Neural cell (in vitro differentiated cells): Measurements from ENCODE around the gene NFIA. TPM values are rescaled to one million over a fixed set of nuclear protein-coding genes. Genes with fewer than 3 reads are reported as not detected.

Experiments
- H2AFZ ChIP-seq: fragments of 200-600, 300-800 bp; sonication (generic), shearing (Covaris generic); 2 replicates; pipeline ENCODE4 v1.6.0; 2014; ENCODE audit warnings: low read depth, mild to moderate bottlenecking, antibody characterized with exemption, low read length, moderate library complexity
- H3F3A ChIP-seq: fragments of 200-600 bp; shearing (Covaris generic); 2 replicates; pipeline ENCODE4 v1.6.1; 2016; ENCODE audit warnings: mild to moderate bottlenecking, moderate library complexity, mixed read lengths, antibody characterized with exemption, low read length; ENCODE audit not compliant: insufficient read depth, poor library complexity, severe bottlenecking
- H3K27ac ChIP-seq: fragments of 200-600, 300-800 bp; sonication (generic), shearing (Covaris generic); 2 replicates; pipeline ENCODE4 v1.5.1; 2014; ENCODE audit warnings: mild to moderate bottlenecking, low read length, moderate library complexity
- H3K27me3 ChIP-seq: fragments of 300-800, 200-600 bp; sonication (generic), shearing (Covaris generic); 2 replicates; pipeline ENCODE4 v1.6.0; 2014; ENCODE audit warnings: mild to moderate bottlenecking, low read depth, low read length, moderate library complexity; ENCODE audit not compliant: insufficient read depth
- H3K36me3 ChIP-seq: fragments of 300-800, 200-600 bp; sonication (generic), shearing (Covaris generic); 2 replicates; pipeline ENCODE4 v1.5.1; 2014; ENCODE audit warnings: mild to moderate bottlenecking, antibody characterized with exemption, low read length, moderate library complexity; ENCODE audit not compliant: insufficient read depth
- H3K4me2 ChIP-seq: fragments of 300-800, 200-600 bp; sonication (generic), shearing (Covaris generic); 2 replicates; pipeline ENCODE4 v1.6.0; 2014; ENCODE audit warnings: mild to moderate bottlenecking, low read length
- H3K4me3 ChIP-seq: fragments of 300-800, 200-600 bp; sonication (generic), shearing (Covaris generic); 2 replicates; pipeline ENCODE4 v1.5.1; 2014; ENCODE audit warnings: mild to moderate bottlenecking, low read length, moderate library complexity
- H3K79me2 ChIP-seq: fragments of 200-600 bp; shearing (Covaris generic); replicated peaks from 2 replicates; pipeline ENCODE4 v1.6.0; 2014; ENCODE audit warnings: mild to moderate bottlenecking, low read length, moderate library complexity; ENCODE audit not compliant: insufficient read depth
- H3K9ac ChIP-seq: fragments of 300-800, 200-600 bp; sonication (generic), shearing (Covaris generic); 2 replicates; pipeline ENCODE4 v1.6.1; 2016; ENCODE audit warnings: mild to moderate bottlenecking, low read length, mixed read lengths
- H3K9me2 ChIP-seq: fragments of 200-600 bp; shearing (Covaris generic); 2 replicates; pipeline ENCODE4 v1.6.1; 2016; ENCODE audit warnings: mild to moderate bottlenecking, low read length, mixed read lengths; ENCODE audit not compliant: insufficient read depth
- H3K9me3 ChIP-seq: fragments of 200-600, 300-800 bp; sonication (generic), shearing (Covaris generic); 2 replicates; pipeline ENCODE4 v1.6.1; 2016; ENCODE audit warnings: mild to moderate bottlenecking, mixed run types, low read length, moderate library complexity, mixed read lengths
- H4K20me1 ChIP-seq: fragments of 200-600 bp; shearing (Covaris generic); 2 replicates; pipeline ENCODE4 v1.6.1; 2016; ENCODE audit warnings: mild to moderate bottlenecking, mixed run types; ENCODE audit not compliant: insufficient read depth
- CTCF ChIP-seq: fragments of 450-650 bp; IDR thresholded peaks from 2 replicates; pipeline ENCODE4 v1.5.1; 2014; ENCODE audit warnings: antibody characterized with exemption, mild to moderate bottlenecking, moderate library complexity; ENCODE audit not compliant: poor library complexity, severe bottlenecking
- EP300 ChIP-seq: fragments of 450-650 bp; conservative IDR thresholded peaks from 2 replicates; pipeline ENCODE4 v1.6.1; 2014; ENCODE audit warnings: antibody characterized with exemption, mild to moderate bottlenecking, moderate library complexity; ENCODE audit not compliant: poor library complexity, severe bottlenecking
- EZH2 ChIP-seq: fragments of 200-600, 300-800 bp; shearing (Covaris generic), sonication (generic); IDR thresholded peaks from 2 replicates; pipeline ENCODE4 v1.6.1; 2014; ENCODE audit warnings: antibody characterized with exemption, low read length, borderline replicate concordance, mild to moderate bottlenecking; ENCODE audit not compliant: insufficient read depth, poor library complexity, severe bottlenecking
- MXI1 ChIP-seq: fragments of 450-650 bp; conservative IDR thresholded peaks from 2 replicates; pipeline ENCODE4 v1.6.1; 2014; ENCODE audit warnings: antibody characterized with exemption, mild to moderate bottlenecking; ENCODE audit not compliant: poor library complexity, severe bottlenecking
- POLR2AphosphoS5 ChIP-seq: IDR thresholded peaks from 2 replicates; pipeline ENCODE4 v1.6.1; 2012
- RAD21 ChIP-seq: fragments of 450-650 bp; conservative IDR thresholded peaks from 2 replicates; pipeline ENCODE4 v1.6.1; 2014; ENCODE audit warnings: antibody characterized with exemption, mild to moderate bottlenecking, moderate library complexity
- REST ChIP-seq: IDR thresholded peaks from 2 replicates; pipeline ENCODE4 v1.6.1; 2012; ENCODE audit warnings: borderline replicate concordance
- SMC3 ChIP-seq: fragments of 450-650 bp; conservative IDR thresholded peaks from 2 replicates; pipeline ENCODE4 v1.6.1; 2014; ENCODE audit warnings: antibody characterized with exemption, mild to moderate bottlenecking, moderate library complexity; ENCODE audit not compliant: poor library complexity
- TAF1 ChIP-seq: IDR thresholded peaks from 2 replicates; pipeline ENCODE4 v1.6.1; 2012; ENCODE audit warnings: low read depth
- polyA plus RNA-seq: library from polyadenylated mRNA; depleted of rRNA; stranded (reverse); fragments of >200 nt; gene quantifications from 2 replicates; pipeline ENCODE4 v1.2.3, GENCODE V29; 2014

Gene NFIA
- polyA plus RNA-seq, 1 donor from 2014 or later = 0.47 TPM

- Histone ChIP-seq H3K9ac (no peak overlapping the region), H3K4me2 (no peak overlapping the region), H2AFZ (no peak overlapping the region), H3K9me2 (no peaks in the 10 kb centered on the region), H3K36me3 (no peaks in the 10 kb centered on the region), H3K79me2 (no peaks in the 10 kb centered on the region), H3K27ac (no peak overlapping the region), H3F3A (no peaks in the 10 kb centered on the region), H3K9me3 (no peaks in the 10 kb centered on the region), H4K20me1 (no peaks in the 10 kb centered on the region), H3K27me3 (no peaks in the 10 kb centered on the region), H3K4me3 (no peak overlapping the region)
- TF ChIP-seq RAD21 = no peak
- TF ChIP-seq EP300 = no peak
- TF ChIP-seq POLR2AphosphoS5 = no peak
- TF ChIP-seq SMC3 = no peak
- no peak for TF ChIP-seq MXI1
- TF ChIP-seq EZH2 = no peak
- TF ChIP-seq TAF1 = no peak
- no peak for TF ChIP-seq CTCF
- no peak for TF ChIP-seq REST
Observed at GRCh38 chr1:61482170-61482734, 399.9 kb downstream of the NFIA start.

DNA sequence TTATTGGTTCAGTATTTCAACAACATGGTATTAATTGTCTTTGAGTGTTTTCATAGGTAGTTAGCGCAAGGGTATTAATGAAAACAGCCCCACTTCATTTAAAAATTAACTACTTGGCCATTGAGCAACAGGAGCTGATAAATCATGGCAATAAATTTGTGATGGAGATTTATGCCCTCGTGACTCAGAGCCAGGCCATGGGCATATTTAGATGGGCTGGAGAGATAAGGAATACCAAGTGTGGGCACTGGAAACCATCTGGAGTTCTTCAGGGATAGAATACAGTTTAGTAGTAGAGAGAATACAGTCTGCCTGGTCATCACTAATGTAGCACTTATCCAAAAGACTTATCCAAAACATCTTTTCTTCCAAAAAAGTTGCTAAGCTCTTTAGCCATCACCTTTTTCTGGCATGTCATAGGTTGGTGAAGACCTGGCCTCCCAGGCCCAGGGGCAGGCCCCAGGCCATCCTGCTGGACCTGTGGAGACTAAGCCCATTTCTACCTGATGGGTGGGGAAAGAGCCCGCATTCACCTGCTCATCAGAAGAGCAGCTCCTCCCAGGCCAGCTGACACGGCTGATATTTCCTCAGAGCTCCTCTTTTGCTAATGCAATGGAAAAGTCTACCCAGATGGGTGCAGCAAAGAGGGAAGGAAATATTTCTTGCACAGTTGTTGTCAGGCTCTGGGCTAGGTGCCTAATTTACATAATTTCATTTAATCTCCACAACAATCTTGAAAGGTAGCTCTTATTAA lies 404.6 kb downstream of the NFIA start:
- no peak overlapping the region for H2AFZ ChIP-seq
- no peaks in the 10 kb centered on the region for H3K79me2 ChIP-seq
- no peak overlapping the region for H3K27ac ChIP-seq
- no peaks in the 10 kb centered on the region for H3K27me3 ChIP-seq
- no peaks in the 10 kb centered on the region for H3K9me2 ChIP-seq
- H3K4me3 ChIP-seq = no peak overlapping the region
- no peak overlapping the region for H3K9ac ChIP-seq
- TF ChIP-seq RAD21 (no peak), CTCF (no peak), MXI1 (no peak), EZH2 (no peak), SMC3 (no peak), TAF1 (no peak), POLR2AphosphoS5 (no peak), EP300 (no peak)
- no peaks in the 10 kb centered on the region for H3F3A ChIP-seq
- H3K9me3 ChIP-seq = no peaks in the 10 kb centered on the region
- no peak overlapping the region for H3K4me2 ChIP-seq
- no peaks in the 10 kb centered on the region for H3K36me3 ChIP-seq
- H4K20me1 ChIP-seq = no peaks in the 10 kb centered on the region
